T-helper 2 cell (primary cell): Measurements from ENCODE around the gene SSBP4.

Source experiments
- DNase-seq, 5 experiments: peaks; one replicate each; pipeline versions ENCODE4 v3.0.0 to v3.0.0-alpha.2; 2012 to 2022

Gene SSBP4

DNA sequence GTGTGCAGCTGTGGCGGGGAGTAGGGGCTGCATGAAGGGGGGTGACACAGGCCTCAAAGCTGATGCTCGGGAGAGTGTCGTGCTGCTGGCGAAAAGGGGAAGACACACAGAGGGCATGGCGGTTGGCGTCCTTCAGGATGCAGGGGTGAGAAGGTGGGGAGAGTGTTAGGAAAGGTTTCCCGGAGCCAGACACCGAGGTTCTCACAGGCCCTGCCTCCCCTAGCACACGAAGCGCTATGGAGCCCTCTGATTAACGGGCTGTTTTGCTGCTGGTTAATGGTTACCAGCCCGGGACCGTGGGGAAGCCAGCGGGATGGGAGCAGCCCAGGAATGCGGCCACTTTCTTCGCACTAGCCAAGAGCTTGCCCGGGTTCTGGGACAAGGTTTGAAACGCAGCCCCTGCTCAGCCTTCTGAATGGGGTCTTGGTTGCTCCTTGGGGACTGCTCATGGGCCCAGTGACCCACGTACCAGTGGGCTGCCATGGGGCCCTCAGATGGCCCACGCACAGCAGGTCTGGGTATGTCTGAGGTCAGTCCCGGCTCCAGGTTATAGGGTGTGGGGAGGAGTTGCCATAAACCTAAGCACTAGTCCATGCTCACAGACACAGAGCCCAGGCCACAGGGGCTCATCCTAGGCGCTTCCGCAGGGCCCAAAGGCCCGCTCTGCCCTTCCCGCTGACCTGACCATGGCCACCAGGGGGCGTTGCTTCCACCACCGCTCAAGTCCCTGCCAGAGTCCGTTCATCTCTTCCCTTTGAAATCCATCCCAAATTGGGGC is 50.1 kb downstream of the SSBP4 start:
- peak; percentile 38 to 58 (median 50) for DNase-seq

DNA sequence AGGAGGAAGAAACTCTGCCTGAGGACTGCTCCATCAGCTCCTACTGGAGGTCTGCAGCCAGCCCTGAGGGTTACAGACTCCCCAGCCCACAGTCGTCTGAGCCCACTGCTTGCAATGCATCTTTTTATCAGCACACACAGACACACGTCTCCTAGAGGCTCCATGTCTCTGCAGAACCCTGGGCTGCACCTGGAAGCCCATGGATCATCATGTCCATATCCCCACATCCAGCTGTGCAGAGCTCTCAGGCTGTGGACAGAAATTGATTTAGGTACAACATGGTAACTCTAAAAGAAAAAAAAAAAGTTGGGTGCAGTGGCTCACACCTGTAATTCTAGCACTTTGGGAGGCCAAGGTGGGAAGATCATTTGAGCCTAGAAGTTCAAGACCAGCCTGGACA is 51.6 kb downstream of the SSBP4 start:
- DNase-seq: no peak

DNA sequence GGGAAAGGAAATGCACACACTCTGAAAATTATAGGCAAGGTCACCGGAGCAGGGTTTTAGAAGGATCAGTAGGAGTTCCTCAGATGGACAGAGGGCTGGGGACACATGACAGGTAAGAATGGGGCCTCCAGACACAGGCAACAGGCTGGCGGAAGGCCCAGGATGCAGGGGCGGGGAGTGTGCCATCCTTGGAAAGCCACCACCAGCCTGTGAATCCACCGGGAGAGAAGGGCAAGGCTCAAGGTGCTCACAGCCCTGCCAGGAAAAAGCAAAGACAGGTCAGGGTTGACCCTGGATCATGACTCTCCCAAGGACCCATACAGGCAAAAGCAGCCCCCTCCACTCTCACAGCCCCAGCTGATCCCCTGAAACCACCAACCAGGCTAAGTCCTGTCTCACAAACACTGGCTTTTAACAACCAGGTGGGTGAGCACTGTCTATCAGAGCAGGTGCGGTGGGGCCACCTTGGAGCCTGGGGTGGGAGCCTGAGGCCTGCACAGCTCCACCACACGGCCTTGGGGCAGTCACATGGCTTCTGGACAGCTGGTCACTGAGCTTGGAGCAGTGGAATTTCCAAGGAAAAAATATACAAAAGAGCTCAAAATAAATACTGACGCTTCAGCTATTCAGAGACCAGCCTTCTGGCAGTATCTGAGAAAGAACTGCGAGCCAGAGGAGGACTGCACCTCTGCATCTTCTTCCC is 54.0 kb downstream of the SSBP4 start:
- no peak for DNase-seq

DNA sequence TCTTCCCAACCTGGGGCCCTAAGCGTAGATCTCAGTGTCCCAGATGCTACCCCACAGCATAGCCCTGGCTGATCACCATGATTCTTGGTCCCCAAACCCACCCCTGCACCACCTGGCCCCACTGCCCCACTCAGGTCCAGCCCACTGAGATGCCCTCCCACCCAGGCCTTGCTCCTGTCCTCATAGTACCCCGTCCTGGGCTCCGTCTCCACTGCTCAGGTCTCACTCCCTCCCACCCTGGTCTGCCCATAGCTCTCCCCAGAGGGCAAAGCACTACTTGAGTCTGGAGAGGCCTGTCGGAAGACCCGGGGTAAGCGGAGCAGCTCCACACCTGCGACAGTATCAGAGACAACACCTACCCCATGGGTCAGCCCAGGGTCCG is 54.5 kb downstream of the SSBP4 start:
- no peak for DNase-seq

DNA sequence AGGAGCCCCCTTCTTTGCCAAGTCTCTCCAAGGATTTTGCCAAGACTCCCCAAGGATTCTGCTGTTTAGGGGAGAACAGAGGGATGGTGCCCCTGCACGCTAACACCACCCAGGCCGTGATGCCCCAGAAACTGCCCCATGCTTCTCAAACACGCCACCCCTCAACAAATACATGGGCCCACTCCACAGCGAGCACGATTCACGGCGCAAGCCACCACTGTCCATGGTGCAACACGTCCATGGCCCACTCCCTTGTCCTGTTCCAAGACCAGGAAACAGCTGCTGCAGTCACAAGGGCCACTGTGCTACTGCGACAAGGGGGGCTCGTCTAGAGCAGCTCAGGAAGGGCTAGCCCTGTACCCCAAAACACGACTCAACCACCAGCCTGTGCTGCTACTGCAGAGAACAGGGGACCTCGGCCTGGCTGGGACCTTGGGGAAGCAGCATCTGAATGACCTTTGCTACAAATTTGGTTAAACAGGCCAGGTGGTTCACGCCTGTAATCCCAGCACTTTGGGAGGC is 55.2 kb downstream of the SSBP4 start:
- DNase-seq: no peak

DNA sequence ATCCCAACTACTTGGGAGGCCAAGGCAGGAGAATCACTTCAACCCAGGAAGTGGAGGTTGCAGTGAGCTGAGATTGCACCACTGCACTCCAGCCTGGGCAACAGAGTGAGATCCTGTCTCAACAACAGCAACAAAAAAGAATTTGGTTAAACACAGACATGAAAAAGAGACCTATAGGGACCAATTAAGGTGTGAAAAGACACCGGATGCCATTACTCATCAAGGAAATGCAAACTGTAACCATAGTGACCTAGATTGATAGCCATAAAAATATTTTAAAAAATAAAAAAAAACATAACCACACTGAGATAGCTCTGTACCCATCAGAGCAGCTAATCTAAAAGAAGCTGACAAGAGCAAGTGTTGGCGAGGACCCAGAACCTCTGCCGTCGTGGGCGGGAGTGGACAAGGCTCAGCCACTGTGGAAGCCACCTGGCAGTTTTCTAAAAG is 55.8 kb downstream of the SSBP4 start:
- peak in 2 of 5 experiments; percentile 76 to 79 for DNase-seq

DNA sequence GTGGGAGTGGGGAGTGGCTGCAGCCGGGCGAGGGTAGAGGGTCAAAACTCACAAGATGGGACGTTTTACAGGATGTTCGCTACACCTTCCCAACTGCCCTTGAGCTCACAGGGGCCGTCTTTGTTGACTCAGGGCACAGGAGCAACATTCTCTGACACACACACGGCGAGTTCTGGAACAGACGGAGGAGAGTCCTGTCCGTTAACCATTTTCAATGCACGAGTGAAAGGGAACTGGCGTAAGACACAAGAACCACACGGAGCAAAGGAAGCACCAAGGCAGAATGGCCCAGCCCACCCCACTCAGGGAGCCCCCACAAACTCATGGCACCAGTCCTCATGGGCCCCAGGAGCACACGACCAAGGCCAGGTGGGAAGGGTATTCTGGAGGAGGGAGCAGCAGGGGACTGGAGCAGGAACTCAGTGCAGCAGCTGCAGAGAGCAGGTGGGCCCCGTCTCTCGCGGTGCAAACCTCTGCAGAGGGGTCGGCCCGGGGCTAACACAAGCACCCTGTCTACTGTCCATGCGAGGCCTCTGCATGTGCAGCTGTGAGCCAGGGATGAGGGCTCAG is 56.6 kb downstream of the SSBP4 start:
- no peak for DNase-seq

DNA sequence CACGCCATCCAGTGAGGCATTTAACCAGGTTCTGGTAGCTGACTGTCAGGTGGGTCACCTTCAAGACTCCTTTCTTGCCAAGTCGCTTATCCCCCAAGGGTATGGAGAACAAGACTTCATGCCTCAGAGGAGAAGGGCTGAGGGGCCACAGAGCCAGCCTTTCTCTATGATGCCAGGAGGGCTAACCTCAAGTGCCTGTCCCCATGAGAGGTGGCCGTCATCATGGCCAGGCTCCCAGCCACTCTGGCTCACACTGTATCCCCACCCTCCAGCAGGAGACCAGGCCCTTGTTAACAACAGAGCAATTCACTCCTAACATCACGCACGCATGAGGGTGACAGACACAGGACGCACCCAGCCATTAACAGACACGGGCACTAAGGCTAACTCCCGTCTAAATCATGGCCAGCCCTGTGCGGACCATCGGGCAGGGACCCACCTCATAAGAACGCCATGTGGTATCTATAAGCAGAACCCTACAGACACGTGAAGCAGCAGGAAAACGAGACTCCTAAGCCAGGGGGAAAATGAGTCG is 57.4 kb downstream of the SSBP4 start:
- no peak for DNase-seq

DNA sequence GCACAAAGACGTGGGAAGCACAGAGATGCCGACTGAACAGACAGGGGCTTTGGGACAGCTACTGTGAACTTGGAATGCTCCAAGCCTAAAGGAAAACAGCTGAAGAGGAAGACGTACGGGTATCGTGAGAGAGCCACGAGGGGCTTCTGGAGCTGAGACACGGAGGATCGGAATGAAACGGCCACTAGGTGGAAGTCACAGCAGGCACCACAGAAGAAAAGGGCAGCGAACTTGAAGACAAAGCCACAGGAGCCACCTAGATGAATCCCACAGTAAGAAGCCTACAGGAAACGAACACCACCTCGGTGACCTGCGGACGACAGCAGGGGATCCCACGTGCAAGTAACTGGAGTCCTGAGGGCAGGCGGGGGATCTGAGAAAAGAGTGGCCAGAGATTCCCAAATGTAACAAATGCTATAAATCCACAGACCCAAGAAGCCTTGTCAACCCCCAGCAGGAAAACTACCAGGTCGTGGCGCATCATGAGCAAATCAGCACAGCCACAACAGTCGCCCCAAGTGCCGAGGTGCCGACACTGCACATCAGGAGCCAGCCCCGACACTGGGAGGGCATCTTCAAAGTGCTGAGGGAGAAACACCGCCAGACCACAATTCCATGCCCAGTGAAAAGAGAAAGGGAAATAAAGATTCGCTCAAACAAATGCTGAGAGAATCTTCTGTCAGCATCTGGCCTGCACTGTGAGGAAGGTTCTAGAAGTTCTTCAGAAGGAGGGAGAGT is 58.0 kb downstream of the SSBP4 start:
- peak in 1 of 5 experiments; percentile 68 for DNase-seq

DNA sequence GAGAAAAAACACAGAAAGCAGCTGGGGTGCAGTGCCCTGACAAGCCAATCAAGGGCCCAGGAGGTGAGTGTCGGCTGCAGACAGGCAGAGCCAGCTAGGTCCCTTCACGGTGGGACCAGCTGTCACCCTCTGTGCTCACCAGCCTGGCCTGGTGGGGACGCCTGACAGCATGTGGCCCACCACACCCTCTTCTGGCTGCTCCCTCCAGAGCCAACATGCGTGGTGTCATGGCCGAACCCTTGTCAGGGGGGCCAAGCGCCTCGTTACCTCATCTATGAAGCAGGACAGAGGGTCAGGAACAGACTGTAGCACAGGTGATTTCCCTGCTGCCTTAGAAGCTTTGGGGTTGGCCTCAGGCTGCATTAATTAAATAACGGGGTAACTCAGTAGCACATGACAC is 58.8 kb downstream of the SSBP4 start:
- DNase-seq: no peak

DNA sequence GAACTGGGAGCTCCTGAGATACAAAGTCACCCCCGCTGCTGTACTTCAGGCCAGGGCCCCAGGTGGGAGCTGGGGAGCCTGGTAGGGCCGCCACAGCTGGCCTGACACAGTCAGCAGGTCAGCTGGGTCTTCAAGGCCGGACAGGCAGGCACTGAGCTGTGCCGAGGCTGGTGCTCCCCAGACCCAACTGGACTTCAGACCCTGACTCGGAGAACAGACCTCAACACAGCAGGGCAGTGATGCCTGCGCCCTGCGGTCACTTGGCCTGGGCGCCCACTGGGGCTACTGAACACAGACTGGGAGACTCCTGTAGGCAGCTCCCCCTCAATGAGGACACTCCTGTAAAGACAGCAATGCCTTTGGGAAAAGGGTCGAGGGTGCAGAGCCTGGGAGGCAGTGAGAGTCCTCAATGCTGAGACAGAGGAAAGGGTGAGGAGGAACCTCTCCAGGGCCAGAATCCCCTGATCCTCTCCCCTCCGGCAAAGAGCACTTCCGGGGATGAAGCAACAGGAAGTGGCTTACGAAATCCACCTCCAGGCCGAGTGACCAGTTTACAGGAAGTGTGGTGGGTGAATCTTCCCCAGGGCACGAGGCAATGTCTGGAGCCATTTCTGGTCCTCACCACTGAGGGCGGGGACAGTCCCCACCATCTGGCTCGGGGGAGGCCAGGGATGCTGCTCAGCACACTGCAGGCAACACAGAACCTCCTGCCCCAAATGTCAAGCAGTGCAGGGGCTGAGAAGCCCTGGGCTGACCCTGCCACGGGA is 59.5 kb downstream of the SSBP4 start:
- peak in 3 of 5 experiments; percentile 38 to 78 (median 75) for DNase-seq

DNA sequence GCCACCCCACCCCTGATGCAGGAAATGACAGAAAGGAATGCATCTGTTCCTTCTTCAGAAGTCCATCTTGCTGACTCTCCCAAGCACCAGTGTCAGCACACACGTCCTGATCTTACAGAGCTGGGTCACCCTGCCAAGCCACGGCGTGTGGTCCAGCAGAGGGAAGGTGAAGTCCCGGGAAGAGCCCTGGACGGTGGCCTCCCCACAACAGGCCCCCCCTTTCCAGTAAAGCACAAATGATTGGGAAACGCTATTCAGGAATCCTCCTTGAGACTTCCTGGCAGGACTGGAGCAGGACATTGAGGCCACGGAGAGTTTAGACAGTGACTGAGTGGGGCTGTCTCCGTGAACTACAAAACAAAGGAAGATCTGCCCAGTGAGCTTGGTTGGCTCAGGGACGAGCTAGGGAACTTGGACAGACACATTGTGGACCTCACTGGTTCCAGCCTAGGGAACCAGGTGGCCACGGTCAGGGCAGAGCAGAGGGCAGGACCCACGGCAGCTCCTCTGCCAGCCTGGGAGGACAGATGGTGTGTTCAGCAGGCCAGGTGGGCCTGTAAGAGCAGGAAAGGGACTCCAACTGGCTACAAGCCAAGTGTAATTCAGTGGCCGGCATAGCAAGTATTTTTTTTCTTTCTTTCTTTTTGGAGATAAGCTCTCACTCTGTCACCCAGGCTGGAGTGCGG is 61.0 kb downstream of the SSBP4 start:
- DNase-seq: no peak

DNA sequence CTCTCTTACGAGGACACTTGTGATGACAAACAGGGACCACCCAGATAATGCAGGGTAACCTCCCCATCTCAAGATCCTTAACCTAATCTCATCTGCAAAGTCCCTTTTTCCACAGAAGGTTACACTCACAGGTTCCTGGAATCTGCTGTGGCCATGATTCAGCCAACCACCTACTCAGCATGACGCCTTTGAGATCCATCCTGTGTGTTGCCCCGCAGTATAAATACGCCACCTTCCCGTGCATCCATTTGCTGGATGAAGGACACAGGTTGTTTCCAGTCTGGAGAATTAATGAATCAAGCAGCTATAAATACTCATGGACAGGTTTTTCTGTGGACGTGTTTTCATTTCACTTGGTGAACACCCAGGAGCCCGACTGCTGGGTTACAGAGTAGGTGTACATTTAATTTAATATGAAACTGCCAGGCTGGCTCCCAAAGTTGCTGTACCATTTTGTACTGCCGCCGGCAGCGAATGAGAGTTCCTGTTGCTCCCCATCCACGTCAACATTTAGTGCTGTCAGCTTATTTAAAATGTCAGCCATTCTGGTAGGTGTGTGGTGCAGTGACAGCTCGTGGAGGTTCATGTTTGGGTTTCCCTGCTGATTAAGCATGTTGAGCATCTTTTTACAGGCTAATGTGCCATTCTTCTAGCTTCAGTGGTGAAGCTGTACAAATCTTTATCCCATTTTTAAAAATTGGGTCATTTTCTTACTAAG is 62.5 kb downstream of the SSBP4 start:
- no peak for DNase-seq

DNA sequence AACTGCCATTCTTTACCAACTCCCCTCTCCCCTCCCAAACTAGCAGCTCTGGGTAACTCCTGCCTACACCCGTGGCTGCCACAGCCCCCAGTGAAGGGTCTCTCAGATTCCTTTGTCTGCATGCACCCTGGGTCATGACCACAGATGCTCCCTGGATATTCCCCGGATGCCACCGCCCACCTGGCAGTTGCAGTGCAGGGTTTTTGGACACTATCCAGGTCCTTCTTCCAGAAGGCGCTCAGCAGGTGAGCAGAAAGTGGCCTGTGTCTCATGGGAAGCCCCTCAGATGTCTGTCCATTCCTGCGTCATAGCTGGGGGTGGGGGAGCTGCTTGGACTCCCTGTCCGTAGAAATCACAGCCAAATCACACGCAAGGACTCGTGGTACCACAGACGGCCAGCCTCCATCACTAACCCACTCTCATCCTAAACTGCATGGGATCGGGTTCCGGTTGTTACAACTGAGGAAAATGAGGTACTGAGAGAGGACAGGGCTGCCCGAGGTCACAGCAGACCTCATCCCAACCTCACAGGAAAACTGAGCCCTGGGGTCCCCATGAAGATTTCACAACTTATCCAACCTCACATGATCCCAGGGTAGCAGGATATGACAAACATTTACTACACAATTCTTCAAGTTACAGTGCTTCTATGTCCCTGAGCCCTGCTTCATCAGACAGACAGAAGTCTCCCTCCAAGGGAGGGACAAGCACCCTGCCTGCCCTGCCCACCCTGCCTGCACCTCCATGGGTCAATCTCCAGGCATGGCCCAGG is 64.1 kb downstream of the SSBP4 start:
- DNase-seq: no peak
